Mucosa of descending colon (tissue), 3 donors: Measurements from ENCODE around the gene KLRG1. TPM values are rescaled to one million over a fixed set of nuclear protein-coding genes. Genes with fewer than 3 reads are reported as not detected.

Source experiments
- ATAC-seq: fragments of 200-7000 bp; cut with Tn5 transposase; one replicate; pipeline ENCODE4 v1.9.1; 2020; ENCODE audit warnings: mild to moderate bottlenecking, moderate library complexity
- DNase-seq, 3 donors: peaks; one replicate each; pipeline ENCODE4 v3.0.0-alpha.2; 2020
- H3K36me3 ChIP-seq: fragments of 200-600 bp; one replicate; pipeline ENCODE4 v1.8.0; 2021; ENCODE audit warnings: low read depth, mild to moderate bottlenecking
- H3K4me1 ChIP-seq: fragments of 200-600 bp; one replicate; pipeline ENCODE4 v1.8.0; 2021; ENCODE audit warnings: low read depth, mild to moderate bottlenecking
- H3K4me3 ChIP-seq: fragments of 200-600 bp; one replicate; pipeline ENCODE4 v1.8.0; 2021; ENCODE audit warnings: mild to moderate bottlenecking
- H3K9me3 ChIP-seq: fragments of 200-600 bp; one replicate; pipeline ENCODE4 v1.8.0; 2021; ENCODE audit warnings: mild to moderate bottlenecking
- intact Hi-C, 2 donors: fragments of 100-400 bp; cut with DNase I in 1 of 2; cut with micrococcal nuclease in 1 of 2; formaldehyde crosslinking; loops; one replicate each; pipeline versions ENCODE4 v1.11.0 to v1.11.1; 2022; cut with DNase I, micrococcal nuclease
- total RNA-seq, 3 donors: library from RNA; stranded (reverse); fragmentation: NEBNext Ultra II Directional in 2 of 3; extraction: Animal tissue kit (Norgen Biotek cat#: 25700) in 2 of 3; gene quantifications; one replicate each; pipeline versions ENCODE4 v1.2.1 to v1.2.4, GENCODE V29; 2021 to 2023
- TF ChIP-seq, protein P1 (sequence below): fragments of 200-600 bp; IDR thresholded peaks from one replicate; pipeline ENCODE4 v1.8.0; 2022; ENCODE audit warnings: antibody characterized with exemption, mild to moderate bottlenecking
- donor health status: DM: no; HTN: no; CAD: no; lungs with moderate emphysema.
- donor health status: DM: no; HTN: no; CAD: no.
- donor health status: DM: no; HTN: yes; CAD: no.

The KLRG1 gene
- total RNA-seq, 3 donors from 2014 or later = 1.1 to 4.1 (median 3.0) TPM

DNA sequence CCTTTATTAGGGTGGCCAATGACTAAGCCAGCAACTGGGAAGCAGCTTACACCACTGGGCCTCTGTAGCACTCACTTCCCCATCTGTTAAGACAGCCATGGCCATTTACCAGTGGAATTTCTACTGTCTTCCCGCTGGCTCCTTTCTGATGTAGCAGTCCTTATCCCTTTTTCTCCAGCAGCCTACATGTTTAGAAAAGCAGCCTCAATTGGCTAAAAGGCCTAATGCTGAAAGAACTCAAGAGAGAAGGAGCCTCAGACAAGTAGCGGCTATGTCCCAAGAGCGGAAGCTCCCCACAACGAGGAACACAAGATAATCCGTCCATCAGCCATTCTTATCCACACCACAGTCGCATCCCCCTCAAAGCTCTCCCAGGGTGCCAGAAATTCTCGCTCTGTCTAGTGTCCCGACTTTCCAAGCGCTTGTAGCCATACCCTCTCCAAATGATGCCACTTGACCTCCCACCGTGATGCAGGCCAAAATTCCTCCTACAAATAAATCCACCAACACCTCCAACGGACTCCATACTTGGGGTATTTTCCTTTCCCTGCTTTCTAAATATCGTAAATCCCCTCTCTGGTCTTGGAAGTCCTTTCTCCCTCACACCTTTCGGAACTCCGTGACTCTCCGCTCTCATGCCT, 40.5 kb upstream of the KLRG1 start:
- intact Hi-C loops = no loop called here
- no peak for ATAC-seq
- peak in 1 of 3 donors; percentile 21 for DNase-seq
- Histone ChIP-seq H3K4me1 (peaks cover 12% of the 10 kb centered on the region), H3K9me3 (no peaks in the 10 kb centered on the region), H3K4me3 (peak overlapping the region; percentile 81), H3K36me3 (peaks cover 1% of the 10 kb centered on the region)
- TF ChIP-seq, protein P1, sequence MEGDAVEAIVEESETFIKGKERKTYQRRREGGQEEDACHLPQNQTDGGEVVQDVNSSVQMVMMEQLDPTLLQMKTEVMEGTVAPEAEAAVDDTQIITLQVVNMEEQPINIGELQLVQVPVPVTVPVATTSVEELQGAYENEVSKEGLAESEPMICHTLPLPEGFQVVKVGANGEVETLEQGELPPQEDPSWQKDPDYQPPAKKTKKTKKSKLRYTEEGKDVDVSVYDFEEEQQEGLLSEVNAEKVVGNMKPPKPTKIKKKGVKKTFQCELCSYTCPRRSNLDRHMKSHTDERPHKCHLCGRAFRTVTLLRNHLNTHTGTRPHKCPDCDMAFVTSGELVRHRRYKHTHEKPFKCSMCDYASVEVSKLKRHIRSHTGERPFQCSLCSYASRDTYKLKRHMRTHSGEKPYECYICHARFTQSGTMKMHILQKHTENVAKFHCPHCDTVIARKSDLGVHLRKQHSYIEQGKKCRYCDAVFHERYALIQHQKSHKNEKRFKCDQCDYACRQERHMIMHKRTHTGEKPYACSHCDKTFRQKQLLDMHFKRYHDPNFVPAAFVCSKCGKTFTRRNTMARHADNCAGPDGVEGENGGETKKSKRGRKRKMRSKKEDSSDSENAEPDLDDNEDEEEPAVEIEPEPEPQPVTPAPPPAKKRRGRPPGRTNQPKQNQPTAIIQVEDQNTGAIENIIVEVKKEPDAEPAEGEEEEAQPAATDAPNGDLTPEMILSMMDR = no peak

DNA sequence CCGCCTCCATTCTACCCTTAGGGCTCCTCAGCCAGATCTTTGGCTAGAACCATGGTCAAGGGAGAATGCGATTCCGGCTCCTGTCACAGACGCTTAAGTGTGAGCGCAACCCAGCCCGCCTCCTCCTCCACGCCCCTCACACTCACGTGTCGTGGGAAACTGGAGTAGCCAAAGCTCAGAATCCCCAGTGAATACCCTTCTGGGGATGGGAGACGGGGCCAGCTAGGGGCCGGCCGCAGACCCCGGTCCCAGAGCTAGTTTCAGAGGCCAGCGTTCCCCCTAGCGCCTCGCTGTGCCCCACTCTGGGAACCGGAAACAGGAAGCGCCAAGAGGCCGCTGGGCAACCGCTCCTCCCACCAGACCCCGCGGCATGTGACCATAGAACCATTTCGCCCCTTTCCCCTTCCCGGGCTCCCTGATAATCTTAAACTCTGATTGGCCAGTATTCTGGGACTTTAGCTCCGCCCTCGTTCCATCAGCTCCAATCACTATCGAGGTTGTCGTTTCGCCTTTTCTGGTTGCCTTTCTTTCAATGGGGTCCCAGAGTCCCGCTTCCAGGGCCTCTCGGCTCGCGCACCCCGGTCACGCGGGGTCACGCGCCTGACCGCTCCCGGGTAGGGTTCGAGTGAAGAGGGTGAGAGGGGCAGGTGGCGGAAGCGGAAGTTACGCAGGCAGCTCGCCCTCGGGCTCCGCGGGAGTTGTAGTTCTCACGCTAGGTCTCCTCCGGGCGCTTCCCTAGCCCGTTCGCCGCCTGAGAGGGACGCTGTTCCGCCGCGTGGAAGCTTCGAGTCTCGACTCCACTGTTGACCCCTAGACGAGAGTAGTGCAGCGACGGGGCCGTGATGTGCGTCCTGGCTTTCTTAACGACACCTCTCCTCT, 39.8 kb upstream of the KLRG1 start, which contains the start of gene M6PR:
TSS of gene M6PR (minus strand) at position 304 of the 879 bp plus-strand sequence. CDS start 3,241 bp downstream, outside the sequence.
- intact Hi-C loops = no loop called here

DNA sequence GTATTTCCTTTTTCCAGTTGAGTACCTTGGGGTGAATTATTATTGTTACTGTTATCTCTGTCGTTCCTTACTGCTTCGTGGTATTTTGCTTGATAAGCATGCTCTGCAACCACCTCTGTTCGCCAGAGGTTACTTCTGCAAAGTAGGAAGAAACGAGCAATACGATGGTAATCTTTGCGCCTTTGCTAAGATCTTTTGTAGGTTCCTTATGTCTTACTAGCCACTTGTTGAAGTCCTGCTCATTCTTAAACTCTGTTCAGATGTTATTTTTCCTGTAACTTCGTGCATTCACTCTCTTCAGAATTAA, 39.2 kb upstream of the KLRG1 start:
- Histone ChIP-seq H3K9me3 (no peaks in the 10 kb centered on the region), H3K4me3 (peak overlapping the region; percentile 81), H3K4me1 (peaks cover 12% of the 10 kb centered on the region), H3K36me3 (no peaks in the 10 kb centered on the region)
- intact Hi-C loops = no loop called here
- TF ChIP-seq, protein P1 = no peak
- ATAC-seq (peak; percentile 18), DNase-seq (no peak)

More for the DNA sequence above, 39.8 kb upstream of the KLRG1 start, which contains the start of gene M6PR:
- peak within 1 kb of the TSS; percentile 81 for H3K4me3 ChIP-seq
- ATAC-seq = peak; percentile 93
- H3K9me3 ChIP-seq = no peaks in the 10 kb centered on the region
- no peaks in the 10 kb centered on the region for H3K36me3 ChIP-seq
- H3K4me1 ChIP-seq = peaks cover 12% of the 10 kb centered on the region
- TF ChIP-seq, protein P1 = no peak
- peak; percentile 93 to 96 (median 94) for DNase-seq

DNA sequence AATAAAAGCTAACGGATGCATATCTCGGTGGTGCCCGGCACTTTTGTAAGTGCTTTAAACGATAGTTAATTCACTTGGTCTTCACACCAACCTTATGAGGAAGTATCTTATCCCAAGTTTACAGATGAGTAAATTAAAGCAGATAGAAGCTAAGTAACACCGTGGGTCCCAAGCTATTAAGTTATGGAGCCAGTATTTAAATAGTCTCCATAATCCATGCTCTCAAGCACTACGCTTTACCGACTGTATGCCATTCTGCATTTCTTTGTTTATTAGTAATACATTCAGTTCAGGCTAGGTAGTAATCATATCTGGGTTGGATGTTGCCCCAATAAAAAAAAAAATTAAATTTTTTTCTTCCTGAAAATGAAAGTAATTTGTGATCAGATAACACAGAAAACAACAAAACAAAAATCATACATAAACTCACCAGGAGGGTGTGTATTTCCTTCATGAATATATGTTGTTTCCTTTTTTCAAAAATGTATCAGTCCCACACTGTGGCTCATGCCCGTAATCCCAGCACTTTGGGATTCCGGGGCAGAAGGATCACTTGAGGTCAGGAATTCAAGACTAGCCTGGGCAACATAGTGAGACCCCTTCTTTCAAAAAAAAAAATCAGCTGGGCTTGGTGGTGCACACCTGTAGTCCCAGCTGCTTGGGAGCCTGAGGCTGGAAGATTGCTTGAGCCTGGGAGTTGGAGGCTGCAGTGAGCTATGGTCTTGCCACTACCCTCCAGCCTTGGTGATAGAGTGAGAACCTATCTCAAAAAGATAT, 38.5 kb upstream of the KLRG1 start:
- H3K36me3 ChIP-seq = no peaks in the 10 kb centered on the region
- no peaks in the 10 kb centered on the region for H3K9me3 ChIP-seq
- peak overlapping the region; percentile 81 for H3K4me3 ChIP-seq
- TF ChIP-seq, protein P1 = no peak
- peaks cover 12% of the 10 kb centered on the region for H3K4me1 ChIP-seq
- intact Hi-C loops = no loop called here
- DNase-seq = no peak
- no peak for ATAC-seq

DNA sequence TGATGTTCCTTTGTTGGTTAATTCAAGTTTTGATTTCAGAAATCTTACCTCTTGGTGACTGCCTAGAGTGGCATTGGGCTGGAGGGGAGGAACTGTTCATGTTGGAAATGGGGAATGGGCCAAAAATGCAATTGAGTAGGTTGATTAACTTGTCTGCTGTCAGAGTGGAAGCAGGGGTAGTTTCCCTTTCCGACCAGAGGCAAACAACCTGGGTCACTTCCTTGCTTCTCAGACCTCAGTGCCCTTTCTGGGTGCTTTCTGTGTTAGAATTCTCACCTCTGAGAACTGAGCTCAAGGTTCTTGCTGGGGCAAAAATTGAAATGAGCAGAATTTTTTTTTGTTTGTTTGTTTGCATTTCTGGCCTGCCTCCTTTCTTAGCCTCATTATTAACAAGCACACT, 37.6 kb upstream of the KLRG1 start:
- Histone ChIP-seq H3K4me3 (no peak overlapping the region), H3K4me1 (peaks cover 12% of the 10 kb centered on the region), H3K9me3 (no peaks in the 10 kb centered on the region), H3K36me3 (no peaks in the 10 kb centered on the region)
- no peak for ATAC-seq
- TF ChIP-seq, protein P1 = no peak
- peak in 1 of 3 donors; percentile 4 for DNase-seq
- intact Hi-C loops = no loop called here
